Common myeloid progenitor, CD34-positive (primary cell): ENCODE data around the gene CS.
"Not testable (repeated sequence)": the region's sequence is repeated elsewhere in the genome, so short reads cannot be mapped to it uniquely, and the experiment has no call there.

Source experiments
- CTCF ChIA-PET: fragments of 350-600 bp; sonication (Branson Sonifier 250); formaldehyde crosslinking; loops from one replicate; lab custom pipeline; 2021; ENCODE audit warnings: antibody characterized with exemption; lab: Charles Lee
- POLR2A ChIA-PET: fragments of 350-600 bp; sonication (Branson Sonifier 250); formaldehyde crosslinking; loops from one replicate; lab custom pipeline; 2021; ENCODE audit warnings: antibody characterized with exemption; lab: Charles Lee
- DNase-seq, 3 donors: peaks; one replicate each; pipeline versions ENCODE4 v3.0.0 to v3.0.0-alpha.2; 2013
- H3K27ac ChIP-seq, 2 experiments: 1 replicate in 1 of 2; 2 replicates in 1 of 2; pipeline ENCODE4 v1.7.0; 2013; ENCODE audit warnings: inconsistent platforms in 2 of 2, low read length in 2 of 2, mild to moderate bottlenecking in 2 of 2, low read depth in 1 of 2, moderate library complexity in 1 of 2; ENCODE audit not compliant: severe bottlenecking in 2 of 2, insufficient read depth in 1 of 2, poor library complexity in 1 of 2
- H3K27me3 ChIP-seq, 5 experiments: replicated peaks in 2 of 5; 1 replicate in 3 of 5; 2 replicates in 2 of 5; pipeline versions ENCODE4 v1.6.1 to v1.7.0; 2013; ENCODE audit warnings: low read length in 4 of 5, mild to moderate bottlenecking in 2 of 5, moderate library complexity in 2 of 5, inconsistent platforms in 1 of 5; ENCODE audit not compliant: insufficient read depth in 5 of 5, control insufficient read depth in 4 of 5
- H3K36me3 ChIP-seq, 4 experiments: 1 replicate in 2 of 4; 2 replicates in 2 of 4; pipeline versions ENCODE4 v1.6.1 to v1.7.0; 2013; ENCODE audit warnings: low read length in 3 of 4, control low read depth in 1 of 4, mild to moderate bottlenecking in 1 of 4; ENCODE audit not compliant: control insufficient read depth in 4 of 4, insufficient read depth in 4 of 4
- H3K4me1 ChIP-seq, 4 experiments: 1 replicate in 3 of 4; 2 replicates in 1 of 4; pipeline versions ENCODE4 v1.6.1 to v1.7.1; 2013; ENCODE audit warnings: low read length in 3 of 4, mild to moderate bottlenecking in 3 of 4, control low read depth in 1 of 4, inconsistent platforms in 1 of 4, moderate library complexity in 1 of 4; ENCODE audit not compliant: control insufficient read depth in 4 of 4, insufficient read depth in 4 of 4; ENCODE audit errors: control extremely low read depth in 1 of 4
- H3K4me3 ChIP-seq, 7 experiments: 1 replicate in 4 of 7; 2 replicates in 3 of 7; pipeline versions ENCODE4 v1.5.1 to v1.7.0; 2013; ENCODE audit warnings: mild to moderate bottlenecking in 7 of 7, low read length in 6 of 7, moderate library complexity in 6 of 7, inconsistent platforms in 2 of 7, low read depth in 2 of 7, control low read depth in 1 of 7; ENCODE audit not compliant: insufficient read depth in 4 of 7, control insufficient read depth in 1 of 7; ENCODE audit errors: extremely low read depth in 1 of 7
- H3K9me3 ChIP-seq, 5 experiments: 1 replicate in 4 of 5; 2 replicates in 1 of 5; pipeline versions ENCODE4 v1.6.1 to v1.7.1; 2013; ENCODE audit warnings: low read length in 4 of 5, mild to moderate bottlenecking in 2 of 5, inconsistent platforms in 1 of 5, low read depth in 1 of 5, moderate library complexity in 1 of 5; ENCODE audit not compliant: control insufficient read depth in 4 of 5, insufficient read depth in 2 of 5; ENCODE audit errors: control extremely low read depth in 1 of 5
- WGBS: methylation state at CpG from one replicate; pipeline ENCODE4 v1.1.5; 2013; ENCODE audit not compliant: insufficient coverage; 5-methylcytosine and 5-hydroxymethylcytosine counted together

Gene CS

GRCh38 chr12:56324206-56324605 is 24.1 kb upstream of the CS start:
- WGBS: 88% methylated on average over 3 of the region's 6 CpGs
- Histone ChIP-seq H3K9me3 (no peaks in the 10 kb centered on the region), H3K4me3 (no peak overlapping the region), H3K4me1 (peaks cover 0 to 5% (median 0%) of the 10 kb centered on the region in 4 experiments), H3K27ac (no peak overlapping the region), H3K36me3 (peaks cover 21 to 83% (median 53%) of the 10 kb centered on the region in 4 experiments), H3K27me3 (no peaks in the 10 kb centered on the region)
- no peak for DNase-seq
- ChIA-PET CTCF (interaction anchor here (0.7 to 4.5 kb wide), 3 partner anchors 8 to 16 kb away, joined by 3 to 19 read pairs (median 4); partner anchors contain the start of gene CNPY2), POLR2A (interaction anchor here (1.2 kb wide), 1 partner anchor 8 kb away, joined by 4 read pairs; the partner anchor contains the start of gene CNPY2)

DNA sequence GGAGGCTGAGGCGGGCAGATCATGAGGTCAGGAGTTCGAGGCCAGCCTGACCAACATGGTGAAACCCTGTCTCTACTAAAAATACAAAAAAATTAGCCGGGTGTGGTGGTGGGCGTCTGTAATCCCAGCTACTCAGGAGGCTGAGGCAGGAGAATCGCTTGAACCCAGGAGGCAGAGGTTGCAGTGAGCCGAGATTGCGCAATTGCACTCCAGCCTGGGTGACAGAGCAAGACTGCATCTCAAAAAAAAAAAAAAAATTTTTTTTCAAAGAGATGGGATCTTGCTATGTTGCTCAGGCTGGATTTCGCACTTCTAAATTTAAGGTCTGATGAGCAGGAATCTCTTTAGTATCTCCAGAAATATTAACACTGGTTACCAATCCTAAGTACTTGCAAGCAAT is 21.5 kb upstream of the CS start:
- H3K4me1 ChIP-seq, H3K9me3 ChIP-seq, DNase-seq, H3K27ac ChIP-seq, POLR2A ChIA-PET, H3K4me3 ChIP-seq, H3K27me3 ChIP-seq: not testable (repeated sequence)
- H3K36me3 ChIP-seq: peaks cover 18 to 70% (median 47%) of the 10 kb centered on the region in 4 experiments
- CTCF ChIA-PET: interaction anchor here (0.7 kb wide), 1 partner anchor 578 kb away, joined by 4 read pairs; no protein-coding TSS in a partner anchor
- WGBS: no CpG with 5 or more reads among the region's 8 CpGs

DNA sequence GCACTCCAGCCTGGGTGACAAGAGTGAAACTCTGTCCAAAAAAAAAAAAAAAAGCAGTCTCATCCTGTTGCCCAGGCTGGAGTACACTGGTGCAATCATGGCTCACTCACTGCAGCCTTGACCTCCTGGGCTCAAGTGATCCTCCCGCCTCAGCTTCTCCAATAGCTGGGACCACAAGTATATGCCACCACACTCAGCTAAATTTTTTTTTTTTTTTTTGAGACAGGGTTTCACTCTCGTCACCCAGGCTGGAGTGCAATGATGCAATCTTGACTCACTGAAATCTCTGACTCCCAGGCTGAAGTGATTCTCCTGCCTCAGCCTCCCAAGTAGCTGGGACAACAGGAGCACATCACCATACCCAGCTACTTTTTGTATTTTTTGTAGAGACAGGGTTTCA is 20.9 kb upstream of the CS start:
- POLR2A ChIA-PET: no interaction called here
- DNase-seq: no peak
- no peak overlapping the region for H3K27ac ChIP-seq
- H3K4me3 ChIP-seq: no peak overlapping the region
- peaks cover 0 to 10% (median 6%) of the 10 kb centered on the region in 4 experiments for H3K4me1 ChIP-seq
- 100% methylated on average over 1 of the region's 2 CpGs for WGBS
- H3K36me3 ChIP-seq: peaks cover 18 to 64% (median 44%) of the 10 kb centered on the region in 4 experiments
- H3K27me3 ChIP-seq: no peaks in the 10 kb centered on the region
- CTCF ChIA-PET: interaction anchor here (0.7 kb wide), 1 partner anchor 578 kb away, joined by 4 read pairs; no protein-coding TSS in a partner anchor
- H3K9me3 ChIP-seq: no peaks in the 10 kb centered on the region

- ChIA-PET POLR2A (no interaction called here), CTCF (interaction anchor here (3.1 kb wide), 1 partner anchor 147 kb away, joined by 14 read pairs; no protein-coding TSS in a partner anchor)
- peaks cover 6 to 18% (median 17%) of the 10 kb centered on the region in 4 experiments for H3K4me1 ChIP-seq
These were observed 17.5 kb upstream of the CS start for GRCh38 chr12:56317675-56318074.

DNA sequence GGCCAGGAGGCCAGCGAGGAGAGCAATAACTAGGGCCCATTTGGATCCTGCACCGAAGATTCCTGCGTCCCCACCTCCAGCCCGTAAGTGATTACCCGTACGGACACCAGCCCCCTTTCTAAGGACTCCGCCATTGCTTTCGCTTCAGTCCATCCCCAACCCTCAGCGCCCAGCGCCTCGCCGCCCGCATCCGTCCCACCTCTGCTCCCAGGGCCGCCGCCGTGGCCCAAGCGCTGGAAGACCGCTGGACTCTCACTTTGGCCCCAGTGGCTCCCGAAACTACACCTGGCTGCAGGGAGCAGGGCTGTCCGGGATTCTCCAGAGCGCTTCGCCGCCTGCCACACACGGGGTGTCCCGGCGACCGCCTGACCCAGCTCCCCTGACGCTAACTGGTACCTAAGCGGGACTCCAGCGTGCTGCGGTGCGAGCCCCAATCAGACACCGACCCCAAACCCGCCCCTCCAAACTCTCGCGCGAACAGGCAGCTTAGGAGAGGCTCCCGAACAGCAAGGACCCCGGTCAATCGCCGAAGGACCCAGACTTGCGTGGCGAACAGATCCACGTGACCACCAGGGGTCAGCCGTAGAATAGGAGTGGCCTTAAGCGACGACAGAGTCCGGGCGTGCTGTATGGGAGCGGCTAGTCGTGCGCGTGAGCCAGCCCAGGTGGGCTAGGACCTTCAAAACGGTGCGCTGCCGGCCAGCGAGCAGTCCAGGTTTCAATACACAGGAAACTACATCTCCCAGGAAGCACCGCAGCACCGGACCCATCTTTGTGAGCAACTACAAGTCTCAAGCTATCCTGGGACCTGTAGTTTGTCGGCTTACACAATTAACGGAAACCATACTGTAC is 15.7 kb upstream of the CS start, which contains the start of gene CNPY2:
Gene CNPY2, minus strand, starts transcription at position 367 of the 852 bp plus-strand sequence. CDS start 771 bp downstream, outside the sequence.
- H3K27ac ChIP-seq: peak within 1 kb of the TSS; percentile 91 to 94
- peak; percentile 95 to 98 (median 97) for DNase-seq
- peaks cover 6 to 18% (median 17%) of the 10 kb centered on the region in 4 experiments for H3K4me1 ChIP-seq
- H3K27me3 ChIP-seq: no peaks in the 10 kb centered on the region
- ChIA-PET POLR2A (interaction anchor here (0.9 to 2.0 kb wide), 6 partner anchors 8 to 198 kb away, joined by 3 to 28 read pairs (median 6); partner anchors contain the start of genes CS, PAN2, STAT2 and ZC3H10), CTCF (interaction anchor here (0.6 to 3.1 kb wide), 14 partner anchors 11 to 287 kb away, joined by 3 to 19 read pairs (median 4); partner anchors contain the start of genes ANKRD52, PAN2 and STAT2)
- peaks cover 10 to 40% (median 19%) of the 10 kb centered on the region in 4 experiments for H3K36me3 ChIP-seq
- peak within 1 kb of the TSS; percentile 71 to 98 (median 94) for H3K4me3 ChIP-seq
- 0% methylated on average over 58 of the region's 62 CpGs for WGBS
- H3K9me3 ChIP-seq: no peaks in the 10 kb centered on the region

More at GRCh38 chr12:56317675-56318074, 17.5 kb upstream of the CS start:
- no peak for DNase-seq
- H3K27ac ChIP-seq: no peak overlapping the region
- H3K9me3 ChIP-seq: no peaks in the 10 kb centered on the region
- WGBS: 100% methylated on average over 1 of the region's 3 CpGs
- peaks cover 13 to 39% (median 23%) of the 10 kb centered on the region in 4 experiments for H3K36me3 ChIP-seq
- H3K4me3 ChIP-seq: no peak overlapping the region
- no peaks in the 10 kb centered on the region for H3K27me3 ChIP-seq

DNA sequence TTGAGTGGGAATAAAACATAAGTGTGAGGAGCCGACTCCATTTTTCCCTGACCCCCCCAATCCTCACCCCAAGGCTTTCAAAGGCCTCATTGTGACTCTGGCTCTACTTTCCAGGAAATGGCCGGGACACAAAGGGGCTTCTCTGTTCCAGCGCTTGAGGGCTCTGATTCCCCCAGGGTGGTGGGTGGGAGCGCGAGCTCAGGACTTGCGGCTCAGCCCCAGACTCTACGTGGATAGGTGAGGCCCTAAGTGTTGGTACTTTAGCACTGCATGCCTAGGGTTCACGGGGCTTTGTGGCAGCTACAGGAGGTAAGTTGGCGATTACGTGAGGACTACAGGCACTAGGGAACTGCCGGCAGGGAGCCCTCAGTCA is 15.1 kb upstream of the CS start:
- 2% methylated on average over 9 of the region's 11 CpGs for WGBS
- H3K9me3 ChIP-seq: no peaks in the 10 kb centered on the region
- CTCF ChIA-PET: interaction anchor here (1.0 to 3.1 kb wide), 7 partner anchors 10 to 156 kb away, joined by 3 to 19 read pairs (median 7); partner anchors contain the start of genes ANKRD52 and STAT2

More for the DNA sequence above, 15.1 kb upstream of the CS start:
- Histone ChIP-seq H3K27me3 (no peaks in the 10 kb centered on the region), H3K27ac (peak overlapping the region; percentile 91 to 94), H3K4me1 (peaks cover 6 to 18% (median 17%) of the 10 kb centered on the region in 4 experiments), H3K4me3 (peak overlapping the region; percentile 71 to 98 (median 94)), H3K36me3 (peaks cover 12 to 46% (median 24%) of the 10 kb centered on the region in 4 experiments)
- POLR2A ChIA-PET: interaction anchor here (1.3 to 2.0 kb wide), 4 partner anchors 15 to 149 kb away, joined by 4 to 28 read pairs (median 10); partner anchors contain the start of genes CS, PAN2 and STAT2
- no peak for DNase-seq
